IPS-18a (cell line): ENCODE data around the gene CCDC171.

ENCODE experiments used
- H3K27ac ChIP-seq: one replicate; pipeline ENCODE4 v1.5.1; 2013; ENCODE audit warnings: low read length
- H3K27me3 ChIP-seq: one replicate; pipeline ENCODE4 v1.6.1; 2013; ENCODE audit warnings: mild to moderate bottlenecking, low read length; ENCODE audit not compliant: control insufficient read depth, insufficient read depth
- H3K36me3 ChIP-seq: one replicate; pipeline ENCODE4 v1.6.1; 2013; ENCODE audit warnings: low read depth, low read length; ENCODE audit not compliant: control insufficient read depth
- H3K4me1 ChIP-seq: one replicate; pipeline ENCODE4 v1.6.1; 2013; ENCODE audit warnings: low read depth, low read length; ENCODE audit not compliant: control insufficient read depth
- H3K4me3 ChIP-seq: one replicate; pipeline ENCODE4 v1.5.1; 2013; ENCODE audit warnings: low read length
- H3K9ac ChIP-seq: one replicate; pipeline ENCODE4 v1.6.1; 2013; ENCODE audit warnings: mild to moderate bottlenecking, low read length, moderate library complexity
- H3K9me3 ChIP-seq: one replicate; pipeline ENCODE4 v1.6.1; 2013; ENCODE audit warnings: low read depth, low read length; ENCODE audit not compliant: control insufficient read depth

The CCDC171 gene

GRCh38 chr9:15711531-15711930 lies 158.7 kb downstream of the CCDC171 start:
- H3K9me3 ChIP-seq = no peaks in the 10 kb centered on the region
- H3K36me3 ChIP-seq = no peaks in the 10 kb centered on the region
- H3K9ac ChIP-seq = no peak overlapping the region
- no peak overlapping the region for H3K4me3 ChIP-seq
- H3K27me3 ChIP-seq = no peaks in the 10 kb centered on the region
- no peak overlapping the region for H3K27ac ChIP-seq
- no peaks in the 10 kb centered on the region for H3K4me1 ChIP-seq

DNA sequence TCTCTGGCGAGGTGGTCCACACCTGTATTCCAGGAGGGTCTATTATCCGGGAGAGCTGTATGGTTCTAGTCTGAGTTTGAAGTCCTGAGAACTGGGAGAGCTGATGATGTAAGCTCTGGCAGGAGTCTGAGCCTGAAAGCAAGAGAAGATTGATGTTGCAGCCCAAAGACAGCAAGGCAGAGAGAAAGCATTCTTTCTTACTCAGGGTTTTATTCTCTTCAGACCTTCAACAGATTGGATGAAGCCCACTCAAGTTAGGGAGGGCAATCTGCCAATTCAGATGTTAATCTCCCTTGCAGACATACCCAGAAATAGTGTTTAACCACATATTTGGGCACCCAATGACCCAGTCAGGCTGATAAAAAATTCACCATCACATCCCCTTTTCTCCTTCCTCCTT lies 159.1 kb downstream of the CCDC171 start:
- Histone ChIP-seq H3K9ac (no peak overlapping the region), H3K9me3 (no peaks in the 10 kb centered on the region), H3K36me3 (no peaks in the 10 kb centered on the region), H3K27ac (no peak overlapping the region), H3K4me1 (no peaks in the 10 kb centered on the region), H3K4me3 (no peak overlapping the region), H3K27me3 (no peaks in the 10 kb centered on the region)

DNA sequence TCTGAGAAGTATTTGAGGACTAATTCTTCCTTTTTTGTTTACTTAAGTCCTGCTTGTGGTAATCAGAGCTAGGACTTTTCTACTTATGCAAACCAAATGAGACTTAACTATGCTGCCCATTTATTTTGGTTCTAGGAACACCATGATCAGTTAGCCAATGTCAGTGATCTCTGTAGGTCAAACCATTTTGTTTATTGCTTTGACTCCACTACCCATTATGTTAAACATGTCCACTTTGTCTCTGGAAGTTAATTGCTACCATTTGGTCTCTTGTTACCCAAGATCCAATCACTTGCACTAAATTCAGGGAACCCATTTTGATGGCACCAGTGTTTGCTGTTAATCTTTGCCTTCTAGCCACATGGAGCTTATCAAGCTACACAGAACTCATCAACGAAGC lies 161.9 kb downstream of the CCDC171 start:
- no peaks in the 10 kb centered on the region for H3K27me3 ChIP-seq
- H3K4me1 ChIP-seq = no peaks in the 10 kb centered on the region
- H3K9ac ChIP-seq = no peak overlapping the region
- no peak overlapping the region for H3K4me3 ChIP-seq
- no peak overlapping the region for H3K27ac ChIP-seq
- H3K9me3 ChIP-seq = no peaks in the 10 kb centered on the region
- H3K36me3 ChIP-seq = no peaks in the 10 kb centered on the region

DNA sequence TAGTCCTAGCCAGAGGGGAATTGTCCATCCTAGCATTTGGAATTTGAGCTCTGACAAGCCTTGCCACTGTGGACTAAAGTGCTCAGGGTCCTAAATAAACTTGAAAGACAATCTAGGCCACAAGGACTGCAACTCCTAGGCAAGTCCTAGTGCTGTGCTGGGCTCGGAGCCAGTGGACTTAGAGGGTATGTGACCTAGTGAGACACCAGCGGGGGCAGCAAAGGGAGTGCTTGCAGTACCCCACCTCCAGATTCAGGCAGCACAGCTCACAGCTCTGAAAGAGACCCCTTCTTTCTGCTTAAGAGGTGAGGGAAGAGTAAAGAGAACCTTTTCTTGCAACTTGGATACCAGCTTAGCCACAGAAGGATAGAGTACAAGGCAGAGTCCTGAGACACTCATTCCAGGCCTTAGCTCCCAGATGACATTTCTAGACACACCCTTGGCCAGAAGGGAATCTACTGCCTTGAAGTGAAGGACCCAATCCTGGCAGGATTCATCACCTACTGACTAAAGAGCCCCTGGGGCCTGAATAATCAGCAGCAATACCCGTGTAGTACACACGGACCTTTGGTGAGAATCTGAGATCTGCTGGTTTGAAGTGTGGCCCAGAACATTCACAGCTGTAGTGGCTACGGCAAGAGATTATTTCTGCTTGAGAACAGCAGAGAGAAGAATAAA lies 164.6 kb downstream of the CCDC171 start:
- Histone ChIP-seq H3K4me1 (peaks cover 3% of the 10 kb centered on the region), H3K4me3 (no peak overlapping the region), H3K36me3 (no peaks in the 10 kb centered on the region), H3K9ac (no peak overlapping the region), H3K27ac (no peak overlapping the region), H3K9me3 (no peaks in the 10 kb centered on the region), H3K27me3 (no peaks in the 10 kb centered on the region)

DNA sequence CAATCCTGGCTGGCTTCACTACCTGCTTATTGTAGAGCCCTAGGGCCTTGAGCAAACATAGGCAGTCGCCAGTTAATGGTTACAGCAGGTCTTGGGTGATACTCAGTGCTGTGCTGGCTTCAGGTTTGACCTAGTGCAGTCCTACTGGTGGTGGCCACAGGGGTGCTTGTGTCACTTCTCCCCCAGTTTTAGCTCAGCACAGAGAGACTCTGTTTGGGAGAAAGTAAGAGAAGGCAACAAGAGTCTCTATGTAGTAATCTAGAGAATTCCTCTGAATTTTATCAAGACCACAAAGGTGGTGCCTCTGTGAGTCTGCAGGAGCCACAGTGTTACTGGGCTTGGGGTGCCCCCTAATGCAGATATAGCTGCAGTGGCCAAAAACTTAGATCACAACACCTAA lies 165.6 kb downstream of the CCDC171 start:
- Histone ChIP-seq H3K9me3 (no peaks in the 10 kb centered on the region), H3K27ac (no peak overlapping the region), H3K36me3 (no peaks in the 10 kb centered on the region), H3K9ac (no peak overlapping the region), H3K4me3 (no peak overlapping the region), H3K4me1 (peaks cover 13% of the 10 kb centered on the region), H3K27me3 (no peaks in the 10 kb centered on the region)

GRCh38 chr9:15720861-15721260 lies 168.0 kb downstream of the CCDC171 start:
- H3K9ac ChIP-seq = no peak overlapping the region
- peaks cover 13% of the 10 kb centered on the region for H3K4me1 ChIP-seq
- H3K9me3 ChIP-seq = no peaks in the 10 kb centered on the region
- H3K4me3 ChIP-seq = no peak overlapping the region
- no peak overlapping the region for H3K27ac ChIP-seq
- no peaks in the 10 kb centered on the region for H3K27me3 ChIP-seq
- H3K36me3 ChIP-seq = no peaks in the 10 kb centered on the region

DNA sequence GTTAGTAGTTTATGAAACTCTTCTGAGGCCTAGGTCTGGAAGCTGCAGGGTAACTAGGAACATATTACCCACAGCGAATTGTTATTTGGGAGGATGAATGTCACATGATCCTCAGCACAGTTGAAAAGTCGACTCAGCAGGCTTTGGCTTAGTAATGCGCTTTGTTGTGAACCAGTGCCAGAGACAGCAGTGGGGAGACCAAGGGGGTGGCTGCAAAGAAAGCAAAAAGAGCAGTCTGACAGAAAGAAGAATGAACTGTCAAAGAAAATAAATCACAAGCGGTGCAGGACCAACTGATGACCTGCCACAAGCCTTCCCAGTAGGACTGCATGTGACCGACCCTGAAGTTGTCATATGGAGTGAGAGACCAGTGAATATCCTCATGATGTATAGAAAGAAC lies 170.0 kb downstream of the CCDC171 start:
- H3K27me3 ChIP-seq = no peaks in the 10 kb centered on the region
- H3K9ac ChIP-seq = no peak overlapping the region
- no peaks in the 10 kb centered on the region for H3K9me3 ChIP-seq
- no peak overlapping the region for H3K4me3 ChIP-seq
- no peaks in the 10 kb centered on the region for H3K36me3 ChIP-seq
- peaks cover 13% of the 10 kb centered on the region for H3K4me1 ChIP-seq
- no peak overlapping the region for H3K27ac ChIP-seq

DNA sequence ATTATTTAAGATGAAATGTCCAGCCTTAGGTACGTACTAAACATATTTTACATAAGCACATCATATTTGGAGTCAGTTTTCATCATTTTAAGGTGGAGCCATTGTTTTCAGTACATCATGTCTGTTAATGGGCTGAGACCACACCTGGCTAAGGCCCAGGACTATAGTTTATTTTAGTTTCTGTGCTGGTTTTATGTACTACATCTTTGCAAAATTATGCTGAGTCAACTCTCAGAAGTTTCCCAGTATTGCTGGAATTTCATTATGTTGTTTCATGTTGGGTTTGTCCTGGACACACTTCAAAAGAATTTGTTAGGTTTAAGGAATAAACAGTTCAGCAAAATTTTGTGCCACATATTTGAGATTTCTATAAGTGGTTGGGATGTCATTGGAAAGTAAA lies 171.2 kb downstream of the CCDC171 start:
- Histone ChIP-seq H3K27me3 (no peaks in the 10 kb centered on the region), H3K9ac (no peak overlapping the region), H3K36me3 (no peaks in the 10 kb centered on the region), H3K27ac (no peak overlapping the region), H3K4me1 (peaks cover 13% of the 10 kb centered on the region), H3K4me3 (no peak overlapping the region), H3K9me3 (no peaks in the 10 kb centered on the region)

DNA sequence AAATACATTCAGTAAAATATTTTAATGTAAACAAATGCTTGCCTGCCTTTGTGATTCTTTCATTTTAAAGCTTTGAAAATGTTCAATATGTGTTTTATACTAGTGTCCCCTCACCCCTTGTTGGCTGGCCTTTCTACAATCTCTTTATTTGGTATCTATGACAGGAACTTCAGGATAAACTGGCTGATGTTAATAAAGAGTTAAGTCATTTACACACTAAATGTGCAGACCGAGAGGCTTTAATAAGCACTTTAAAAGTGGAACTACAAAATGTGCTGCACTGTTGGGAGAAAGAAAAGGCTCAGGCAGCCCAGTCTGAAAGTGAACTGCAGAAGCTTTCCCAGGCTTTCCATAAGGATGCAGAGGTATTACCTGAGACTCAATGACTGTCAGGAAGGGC lies 171.8 kb downstream of the CCDC171 start:
- no peak overlapping the region for H3K9ac ChIP-seq
- no peaks in the 10 kb centered on the region for H3K9me3 ChIP-seq
- no peak overlapping the region for H3K4me3 ChIP-seq
- no peaks in the 10 kb centered on the region for H3K36me3 ChIP-seq
- no peaks in the 10 kb centered on the region for H3K27me3 ChIP-seq
- H3K4me1 ChIP-seq = peaks cover 13% of the 10 kb centered on the region
- H3K27ac ChIP-seq = no peak overlapping the region

DNA sequence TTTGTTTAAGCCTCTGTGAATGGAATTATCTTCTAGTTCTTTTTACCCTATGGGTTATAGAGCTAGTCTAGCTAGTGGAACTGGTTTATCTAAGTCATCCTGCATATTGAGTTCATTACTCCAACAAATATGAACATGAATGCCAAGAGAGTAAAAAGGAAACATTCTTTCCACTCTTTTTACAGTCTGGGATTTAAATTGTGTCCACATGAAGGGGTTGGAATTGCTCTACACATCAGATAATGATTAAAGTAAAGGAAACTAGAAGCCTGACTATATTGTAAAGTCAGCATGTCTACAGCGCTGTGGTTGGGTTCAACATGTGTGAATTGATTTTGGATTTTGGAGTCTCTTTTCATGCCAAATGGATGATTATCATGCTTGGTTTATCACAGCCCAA lies 173.1 kb downstream of the CCDC171 start:
- no peaks in the 10 kb centered on the region for H3K36me3 ChIP-seq
- H3K27me3 ChIP-seq = no peaks in the 10 kb centered on the region
- no peaks in the 10 kb centered on the region for H3K9me3 ChIP-seq

GRCh38 chr9:15729507-15729906 lies 176.7 kb downstream of the CCDC171 start:
- Histone ChIP-seq H3K4me1 (no peaks in the 10 kb centered on the region), H3K27ac (no peak overlapping the region), H3K36me3 (no peaks in the 10 kb centered on the region), H3K9ac (no peak overlapping the region), H3K27me3 (no peaks in the 10 kb centered on the region), H3K9me3 (no peaks in the 10 kb centered on the region), H3K4me3 (no peak overlapping the region)

More for the DNA sequence above, 173.1 kb downstream of the CCDC171 start:
- H3K4me1 ChIP-seq = peaks cover 13% of the 10 kb centered on the region
- no peak overlapping the region for H3K9ac ChIP-seq
- H3K27ac ChIP-seq = no peak overlapping the region
- no peak overlapping the region for H3K4me3 ChIP-seq

DNA sequence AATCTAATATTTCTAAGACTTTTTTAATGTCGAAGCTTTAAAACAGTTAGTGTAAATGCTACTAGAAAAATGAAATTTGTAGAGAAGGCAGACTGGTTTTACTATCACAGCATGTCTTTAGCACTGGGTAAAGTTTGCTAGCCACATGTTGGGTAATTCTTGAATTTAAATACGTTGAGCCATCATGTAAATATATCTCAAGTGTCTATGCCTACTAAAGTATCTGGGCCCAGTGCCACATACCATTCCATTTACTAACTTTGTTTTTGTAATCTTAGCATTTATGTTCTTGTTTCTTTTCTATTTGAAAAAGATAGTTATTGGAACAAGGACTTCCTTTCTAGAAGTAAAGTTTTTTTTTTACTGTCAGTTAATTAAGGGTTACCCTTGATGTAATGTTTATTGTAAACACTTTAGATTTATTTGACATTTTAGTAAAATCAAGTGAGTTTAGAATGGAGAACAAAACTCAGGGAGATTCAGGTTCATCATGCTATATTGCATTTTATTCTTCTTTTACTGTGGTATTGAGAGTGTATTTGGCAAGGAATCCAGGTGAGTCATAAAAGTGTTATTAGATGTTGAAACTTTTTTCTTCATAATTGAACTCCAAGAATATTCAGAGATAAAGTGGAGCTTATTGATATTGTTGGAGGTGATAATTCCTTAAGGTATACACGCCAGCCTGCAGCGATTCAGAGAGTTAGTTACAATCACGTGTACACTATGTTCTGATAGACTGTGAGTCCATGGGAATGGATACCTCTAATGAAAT lies 182.4 kb downstream of the CCDC171 start:
- H3K9ac ChIP-seq = no peak overlapping the region
- H3K9me3 ChIP-seq = no peaks in the 10 kb centered on the region
- H3K4me1 ChIP-seq = no peaks in the 10 kb centered on the region
- H3K36me3 ChIP-seq = no peaks in the 10 kb centered on the region
- H3K27me3 ChIP-seq = no peaks in the 10 kb centered on the region
- H3K27ac ChIP-seq = no peak overlapping the region
- no peak overlapping the region for H3K4me3 ChIP-seq
